COLO668 (cell line): ENCODE measurements around the gene APP.

Source experiments
- DNase-seq: peaks from one replicate; lab custom pipeline; 2025; ENCODE audit not compliant: unreplicated experiment; lab: John Stamatoyannopoulos, UW

Gene APP

GRCh38 chr21:25885405-25885804 is 285.2 kb downstream of the APP start:
- DNase-seq = no peak

- no peak for DNase-seq
Observed at GRCh38 chr21:25884311-25884710, 286.3 kb downstream of the APP start.

DNA sequence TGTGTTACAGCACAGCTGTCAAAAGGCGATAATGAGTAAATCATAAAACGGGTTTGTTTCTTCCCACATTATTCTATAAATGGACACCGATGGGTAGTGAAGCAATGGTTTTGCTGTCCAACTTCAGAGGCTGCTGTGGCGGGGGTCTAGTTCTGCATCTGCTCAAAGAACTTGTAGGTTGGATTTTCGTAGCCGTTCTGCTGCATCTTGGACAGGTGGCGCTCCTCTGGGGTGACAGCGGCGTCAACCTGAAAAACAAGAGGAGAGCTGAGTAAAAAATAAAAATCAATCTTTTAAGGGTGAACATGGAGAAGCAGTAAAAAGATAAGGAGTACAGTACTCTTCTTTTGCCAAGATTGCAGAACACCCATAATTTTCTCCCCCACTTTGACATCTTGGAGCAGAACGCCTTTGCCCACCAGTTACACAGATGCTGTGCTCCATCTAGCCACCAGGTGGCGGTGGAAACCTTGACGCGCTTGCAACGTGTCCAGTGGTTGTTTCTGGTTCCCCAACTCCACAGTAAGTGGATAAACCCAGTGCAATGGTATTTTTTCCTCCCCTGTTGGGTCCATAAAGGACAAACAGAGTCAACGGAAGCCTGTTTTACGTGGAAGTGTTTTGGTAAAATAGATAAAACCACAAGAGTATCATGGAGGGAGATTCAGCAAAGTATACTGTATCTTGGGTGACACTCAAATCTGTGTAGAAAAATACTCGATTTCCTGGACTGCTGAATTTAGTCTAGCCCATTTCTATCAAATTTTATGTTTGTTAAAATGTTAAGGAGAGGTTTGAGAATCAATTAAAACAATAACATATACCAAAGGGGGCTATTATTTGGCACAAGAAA is 288.8 kb downstream of the APP start:
- DNase-seq = peak; percentile 71

GRCh38 chr21:25879203-25879602 is 291.4 kb downstream of the APP start:
- DNase-seq = no peak

- no peak for DNase-seq
Observed at GRCh38 chr21:25878344-25878743, 292.2 kb downstream of the APP start.

GRCh38 chr21:25872271-25872670 is 298.3 kb downstream of the APP start:
- no peak for DNase-seq

DNA sequence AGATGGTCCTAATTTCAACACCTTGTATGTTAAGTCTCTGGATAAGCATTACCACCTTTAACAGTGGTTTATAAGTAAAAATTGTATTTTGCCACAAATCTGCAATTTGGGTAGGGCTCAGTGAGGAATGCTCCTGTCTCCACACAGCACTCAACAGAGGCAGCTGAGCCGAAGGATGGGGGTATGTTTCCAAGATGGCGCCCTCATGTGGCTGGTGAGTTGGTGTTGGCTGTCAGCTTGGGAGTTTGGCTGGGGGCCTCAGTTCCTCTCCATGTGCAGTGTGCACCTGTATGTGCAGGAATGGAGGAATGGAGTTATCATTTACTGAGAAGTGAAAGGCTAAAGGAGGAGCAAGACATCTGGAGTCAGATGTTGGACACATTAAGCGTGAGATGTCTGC is 299.0 kb downstream of the APP start:
- DNase-seq = peak; percentile 8

DNA sequence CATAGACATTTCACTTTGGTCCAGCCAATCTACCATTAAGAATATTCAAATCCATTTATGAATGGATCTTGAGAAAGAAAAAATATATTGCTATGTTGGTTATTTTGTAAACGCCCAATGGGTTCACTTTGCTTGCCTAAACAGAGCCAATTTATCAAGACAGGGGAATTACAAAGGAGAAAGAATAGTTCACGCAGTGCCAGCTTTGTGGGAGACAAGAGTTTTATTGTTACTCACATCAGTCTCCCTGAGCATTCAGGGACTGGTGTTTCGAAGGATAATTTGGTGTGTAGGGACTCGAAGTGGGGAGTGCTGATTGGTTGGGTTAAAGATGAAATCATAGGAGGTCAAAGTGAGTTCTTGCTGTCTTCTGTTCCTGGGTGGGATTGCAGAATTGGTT is 300.5 kb downstream of the APP start:
- no peak for DNase-seq

GRCh38 chr21:25867061-25867460 is 303.5 kb downstream of the APP start:
- DNase-seq = no peak

- DNase-seq = no peak
Observed at GRCh38 chr21:25863747-25864146, 306.8 kb downstream of the APP start.

DNA sequence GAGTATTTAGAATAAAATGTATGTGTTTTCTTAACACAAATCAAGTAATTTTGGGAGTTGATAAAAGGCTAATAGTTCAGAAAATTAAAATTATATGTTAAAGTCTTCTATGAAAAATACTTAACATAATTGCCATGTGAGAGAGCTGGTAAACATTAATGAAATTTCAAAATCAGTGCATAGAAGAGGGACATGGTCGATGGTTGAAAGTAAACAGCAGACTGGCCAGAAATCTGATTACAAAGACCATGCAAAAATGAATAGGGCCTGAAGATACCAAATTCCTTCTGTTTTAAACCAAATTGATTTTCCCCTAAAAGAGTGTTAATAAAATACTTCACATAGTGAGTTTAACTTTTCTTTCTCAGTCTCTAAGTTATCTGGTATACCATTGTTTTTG is 307.5 kb downstream of the APP start:
- DNase-seq = no peak

- peak; percentile 11 for DNase-seq
Observed at GRCh38 chr21:25862596-25862995, 308.0 kb downstream of the APP start.

DNA sequence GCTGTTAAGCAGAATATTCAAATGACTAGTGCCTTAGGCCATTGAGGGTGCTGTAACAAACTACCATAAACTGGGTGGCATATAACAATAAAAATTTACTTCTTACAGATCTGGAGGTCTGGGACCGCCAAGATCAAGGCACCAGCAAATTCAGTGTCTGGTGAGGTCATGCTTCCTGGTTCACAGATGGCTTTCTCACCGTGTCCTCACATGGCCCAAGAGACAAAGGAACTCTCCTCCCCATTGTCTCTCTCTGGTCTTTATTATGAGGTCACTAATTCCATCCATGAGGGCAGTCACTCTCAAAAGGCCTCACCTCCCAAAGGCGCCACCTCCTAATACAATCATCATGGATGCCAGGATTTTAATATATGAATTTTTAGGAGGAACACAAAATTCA is 308.5 kb downstream of the APP start:
- DNase-seq = no peak

- no peak for DNase-seq
Observed at GRCh38 chr21:25859235-25859929, 311.2 kb downstream of the APP start.

DNA sequence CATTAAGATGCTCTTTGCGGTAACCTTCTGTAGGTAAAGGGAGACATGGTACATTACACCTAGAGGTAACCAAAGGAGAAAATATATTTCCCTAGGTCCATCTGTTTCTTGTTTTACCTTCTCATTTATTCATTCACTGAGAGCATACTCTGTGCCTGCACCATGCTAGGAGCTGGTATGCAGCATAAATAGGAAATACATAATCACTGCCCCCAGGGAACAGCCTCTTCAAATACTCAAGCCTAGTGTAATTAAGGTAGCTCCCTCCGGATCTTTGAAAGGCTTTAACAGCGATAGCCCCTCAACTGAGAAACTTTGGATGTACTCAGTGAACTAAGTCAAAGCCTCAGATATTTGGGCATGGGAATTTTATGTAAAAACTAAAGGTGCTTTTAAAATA is 312.2 kb downstream of the APP start:
- DNase-seq = no peak

GRCh38 chr21:25857308-25858074 is 313.1 kb downstream of the APP start:
- DNase-seq = no peak

DNA sequence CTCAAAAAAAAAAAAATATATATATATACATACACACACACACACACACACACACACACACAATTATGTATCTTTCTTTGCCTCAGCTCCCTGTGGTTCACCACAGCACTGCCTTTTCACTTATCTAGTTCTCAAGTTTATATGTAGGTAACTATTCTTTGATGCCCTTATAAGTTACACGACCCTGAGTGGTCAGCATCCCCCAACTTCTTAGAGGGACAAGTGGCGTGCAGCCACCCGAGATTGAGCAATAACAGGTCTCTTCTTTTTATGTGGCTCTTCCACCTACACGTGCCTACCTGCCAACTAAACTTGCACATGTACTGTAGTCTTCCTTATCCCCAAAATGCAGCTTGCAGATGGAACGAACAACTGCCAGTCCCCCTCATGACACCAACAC is 315.0 kb downstream of the APP start:
- no peak for DNase-seq

GRCh38 chr21:25850126-25850842 is 320.3 kb downstream of the APP start:
- DNase-seq = no peak

GRCh38 chr21:25848309-25848708 is 322.3 kb downstream of the APP start:
- DNase-seq = no peak

DNA sequence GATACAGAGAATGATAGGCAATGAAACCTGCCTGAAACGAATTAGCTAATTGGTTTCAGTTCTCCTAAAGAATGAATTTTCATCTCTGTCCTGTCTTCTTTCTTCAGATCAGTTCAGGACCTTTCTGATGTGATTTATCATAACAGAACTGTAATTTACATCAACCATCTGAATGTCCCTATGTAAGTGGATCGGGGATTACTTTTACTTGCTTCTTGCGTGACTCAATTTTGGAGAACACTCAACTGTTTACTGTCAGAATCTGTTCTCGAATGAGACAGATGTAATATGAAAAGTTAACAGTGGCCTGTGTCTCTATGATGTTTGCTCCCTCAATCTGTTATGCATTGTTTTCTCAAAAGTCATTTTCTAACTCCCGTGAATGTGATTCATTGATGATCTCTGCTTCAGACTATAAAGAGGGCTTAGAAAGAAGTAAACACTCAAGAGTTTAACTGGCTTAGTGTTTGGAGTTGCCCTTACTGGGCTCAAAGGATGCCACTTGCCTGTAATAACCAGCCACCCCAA is 324.8 kb downstream of the APP start:
- DNase-seq = no peak

GRCh38 chr21:25842925-25843324 is 327.6 kb downstream of the APP start:
- no peak for DNase-seq
